Measurements from ENCODE around the gene TENM3. TPM values are rescaled to one million over a fixed set of nuclear protein-coding genes. Genes with fewer than 3 reads are reported as not detected.

Gene TENM3
- total and polyA plus RNA-seq, 2 of the 8 experiments (the other 6 are each of a cell fraction or from before 2014, with no cell fraction given), result 36.9 to 69.3 TPM

DNA sequence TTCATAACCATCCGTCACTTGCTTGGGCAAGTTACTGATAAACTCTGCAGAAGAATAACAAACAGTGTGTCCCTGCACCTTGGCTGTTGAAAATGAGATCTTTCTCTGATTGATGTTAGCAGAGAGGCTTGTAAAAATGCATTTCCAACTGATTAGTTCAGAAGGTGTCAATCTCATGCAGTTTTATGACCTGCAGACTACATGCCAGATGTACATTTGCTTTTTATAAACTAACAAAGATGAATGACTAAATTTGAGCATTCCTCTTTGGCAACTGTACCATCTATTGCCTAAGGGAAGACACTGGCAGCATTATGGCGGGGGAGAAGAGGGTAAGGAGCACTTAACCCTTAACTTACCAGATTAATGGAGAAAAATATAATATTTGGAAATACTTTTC is 481.2 kb downstream of the TENM3 start (continued):
- TF ChIP-seq, protein P1, sequence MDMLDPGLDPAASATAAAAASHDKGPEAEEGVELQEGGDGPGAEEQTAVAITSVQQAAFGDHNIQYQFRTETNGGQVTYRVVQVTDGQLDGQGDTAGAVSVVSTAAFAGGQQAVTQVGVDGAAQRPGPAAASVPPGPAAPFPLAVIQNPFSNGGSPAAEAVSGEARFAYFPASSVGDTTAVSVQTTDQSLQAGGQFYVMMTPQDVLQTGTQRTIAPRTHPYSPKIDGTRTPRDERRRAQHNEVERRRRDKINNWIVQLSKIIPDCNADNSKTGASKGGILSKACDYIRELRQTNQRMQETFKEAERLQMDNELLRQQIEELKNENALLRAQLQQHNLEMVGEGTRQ (IDR thresholded peaks at IDR 0.05; ENCODE audit: low read length), result no peak
- TF ChIP-seq EP300 (IDR thresholded peaks at IDR 0.05; ENCODE audit: borderline replicate concordance in 1 of 2, low read depth in 2 of 2, low read length in 2 of 2) (no peak), KDM1A (IDR thresholded peaks at IDR 0.05; ENCODE audit: borderline replicate concordance, low read length) (no peak), SUZ12 (IDR thresholded peaks at IDR 0.05; ENCODE audit: low read length) (no peak)
